Dermis microvascular lymphatic vessel endothelial cell (primary cell): ENCODE results near the gene SETBP1. TPM values are rescaled to one million over a fixed set of nuclear protein-coding genes. Genes with fewer than 3 reads are reported as not detected.
"Not testable (repeated sequence)": the region's sequence is repeated elsewhere in the genome, so short reads cannot be mapped to it uniquely, and the experiment has no call there.

Experiments used
- DNase-seq, 2 donors: peaks; one replicate each; pipeline versions ENCODE4 v3.0.0 to v3.0.0-alpha.2; 2010; ENCODE audit warnings: low read depth in 2 of 2
- total RNA-seq: library from RNA; depleted of rRNA; stranded (reverse); fragments of >200 nt; gene quantifications from 2 replicates; pipeline ENCODE4 v1.2.1, GENCODE V29; 2014

Gene SETBP1
- total RNA-seq, 1 donor from 2014 or later: 2.3 TPM

DNA sequence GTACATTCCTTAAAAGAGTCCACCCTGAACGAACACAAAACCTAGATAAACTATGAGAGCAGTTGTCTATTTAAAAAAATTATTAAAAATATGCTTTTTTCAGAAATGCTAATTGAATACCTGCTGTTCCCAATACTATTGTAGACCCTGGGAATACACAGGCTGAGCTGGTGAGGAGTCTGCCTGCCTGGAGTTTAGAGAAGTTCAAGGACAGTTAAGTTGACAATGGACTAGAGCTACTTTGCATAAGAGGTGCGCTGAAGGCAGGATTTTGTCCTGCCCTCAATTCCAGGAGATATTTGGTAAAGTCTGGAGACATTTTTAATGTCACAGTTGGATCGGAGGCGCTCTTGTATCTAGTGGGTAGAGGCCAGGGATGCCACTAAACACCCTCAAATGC is 110.2 kb downstream of the SETBP1 start:
- DNase-seq: no peak

DNA sequence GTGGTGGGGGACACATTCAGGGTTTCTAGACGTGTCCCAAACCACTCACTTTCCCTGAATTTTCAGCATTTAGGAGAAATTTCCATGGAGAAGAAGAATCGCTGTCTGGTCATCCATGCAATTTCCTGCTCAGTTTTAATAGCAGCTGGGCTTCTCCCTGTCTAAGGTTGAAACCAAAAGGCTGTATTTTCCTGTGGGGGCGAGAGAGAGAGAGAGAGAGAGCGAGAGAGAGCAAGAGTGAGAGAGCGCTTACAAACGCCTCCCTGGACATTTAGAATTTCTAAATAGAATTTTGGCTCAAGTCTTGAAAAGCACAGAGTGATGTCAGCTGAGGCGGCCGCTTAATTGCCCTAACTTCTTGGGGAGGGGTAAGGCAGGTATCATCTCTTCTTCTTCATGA is 110.8 kb downstream of the SETBP1 start:
- DNase-seq: peak in 1 of 2 donors; percentile 7

DNA sequence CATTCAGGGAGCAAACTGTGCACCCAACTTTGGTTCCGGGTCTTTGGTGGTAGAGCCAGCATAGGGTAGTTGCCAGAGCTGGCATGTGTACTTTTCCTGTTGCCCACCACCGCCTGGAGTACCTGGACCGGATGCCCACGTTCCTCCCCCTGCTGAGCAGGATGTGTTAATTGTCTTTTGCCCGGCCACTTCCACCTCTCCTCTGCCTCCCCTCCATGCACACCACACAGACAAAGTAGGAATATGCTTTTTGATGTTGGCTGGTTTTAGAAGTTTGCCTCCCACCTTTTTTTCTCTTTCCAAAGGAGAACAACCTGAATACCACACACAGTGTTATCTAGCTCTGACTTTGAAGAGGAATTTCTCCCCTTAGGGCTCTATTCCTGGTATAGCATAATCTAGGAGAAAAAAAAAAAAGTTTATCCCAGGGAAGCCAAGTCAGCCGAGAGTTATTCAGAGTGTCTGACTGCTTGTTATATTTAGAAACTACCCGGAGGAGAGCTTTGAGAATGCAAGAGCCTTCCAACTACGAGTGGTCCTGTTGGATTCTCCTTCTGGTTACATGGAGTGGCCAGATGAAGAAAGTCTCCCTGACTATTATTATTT is 111.9 kb downstream of the SETBP1 start:
- no peak for DNase-seq

DNA sequence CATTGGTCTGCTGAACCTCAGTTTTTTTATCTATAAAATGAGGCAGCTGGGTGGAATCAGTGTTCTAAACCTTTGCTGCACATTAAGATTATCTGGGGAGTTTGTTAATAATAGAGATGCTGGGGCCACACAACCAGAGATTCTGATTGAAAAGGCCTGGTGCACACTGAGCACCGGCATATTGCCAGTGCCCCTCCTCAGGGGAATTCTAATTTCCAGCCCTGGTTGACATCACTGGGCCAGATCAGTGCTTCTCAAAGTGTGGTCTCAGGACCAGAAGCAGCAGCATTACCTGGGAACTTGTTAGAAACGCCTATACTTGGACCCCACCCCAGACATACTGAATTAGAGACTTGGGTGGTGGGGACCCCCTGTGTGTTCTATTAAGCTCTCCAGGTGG is 112.5 kb downstream of the SETBP1 start:
- DNase-seq: no peak

- DNase-seq: no peak
Measured at GRCh38 chr18:44793685-44794084, 113.0 kb downstream of the SETBP1 start.

DNA sequence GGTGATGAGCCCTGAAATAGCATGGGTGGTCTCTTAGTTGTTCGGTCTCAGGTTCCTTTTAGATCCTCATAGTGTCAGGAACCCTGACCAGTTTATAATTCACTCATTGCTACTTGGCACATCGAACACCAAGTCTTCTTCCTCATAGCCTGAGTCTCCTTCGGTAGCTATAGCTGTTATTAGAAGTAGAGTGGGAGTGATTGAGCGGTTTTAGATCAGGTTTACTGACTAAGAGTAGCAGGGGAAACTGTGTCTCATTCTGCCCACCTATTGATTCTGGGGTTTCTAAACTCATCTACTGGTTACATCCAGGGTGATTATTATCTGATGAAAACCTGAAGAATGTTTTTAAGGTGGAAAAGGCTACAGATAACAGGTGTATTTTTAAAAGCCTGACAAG is 114.6 kb downstream of the SETBP1 start:
- DNase-seq: no peak

- no peak for DNase-seq
Measured at GRCh38 chr18:44796429-44797428, 116.0 kb downstream of the SETBP1 start.

DNA sequence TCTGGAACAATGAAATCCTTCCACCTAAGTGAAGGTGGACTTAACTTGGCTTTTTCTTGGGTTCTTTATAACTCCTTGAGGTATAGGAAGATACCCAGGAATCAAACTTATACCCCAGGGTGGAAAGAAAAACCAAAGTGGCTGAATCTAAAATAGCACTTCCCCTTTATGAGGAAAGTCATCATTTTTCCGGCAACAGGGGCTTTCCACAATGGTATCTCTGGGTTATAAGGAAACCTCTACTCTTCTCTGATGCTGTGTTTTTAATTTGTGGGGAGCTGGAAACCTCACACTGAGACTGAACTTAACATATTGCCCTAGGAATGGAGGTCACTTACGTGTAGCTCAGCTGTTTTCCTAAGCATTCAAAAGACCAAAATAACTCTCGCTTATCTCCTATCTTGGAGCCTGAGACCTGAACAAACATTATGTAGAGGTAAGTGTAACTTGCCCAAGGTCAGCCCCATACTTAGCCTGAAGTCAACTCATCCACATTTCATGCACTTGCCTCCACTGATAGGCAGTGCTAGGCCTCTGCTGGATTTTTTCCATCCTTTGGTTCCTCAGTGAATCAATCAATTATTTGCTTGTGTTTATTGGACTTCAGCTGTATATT is 117.9 kb downstream of the SETBP1 start:
- no peak for DNase-seq

GRCh38 chr18:44799382-44799906 is 118.8 kb downstream of the SETBP1 start:
- DNase-seq: no peak

DNA sequence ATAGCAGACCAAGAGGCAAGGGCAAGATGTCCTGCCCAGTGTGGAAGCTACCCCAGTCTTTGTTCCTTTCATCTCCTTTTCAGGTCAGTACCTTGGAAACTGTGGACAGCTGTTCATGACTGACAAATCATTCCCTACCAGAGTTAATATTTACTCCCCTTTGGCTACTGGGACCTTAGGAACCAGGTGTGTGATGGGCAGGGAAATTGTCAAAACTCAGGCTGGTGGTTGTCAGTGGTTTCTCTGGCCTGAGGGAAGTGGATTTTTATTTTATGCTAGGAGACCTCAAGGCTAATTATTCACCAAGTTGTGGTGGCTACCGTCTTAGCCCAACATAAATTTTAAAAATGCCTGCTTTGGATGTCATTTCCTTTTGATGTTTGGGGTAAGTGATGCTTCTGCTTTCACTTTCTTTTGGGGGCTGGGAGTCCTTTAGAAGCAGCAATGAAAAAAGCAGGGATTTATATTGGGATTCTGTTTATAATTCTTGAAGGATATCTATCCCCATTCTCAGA is 119.3 kb downstream of the SETBP1 start:
- DNase-seq: no peak

GRCh38 chr18:44800766-44801165 is 120.1 kb downstream of the SETBP1 start:
- not testable (repeated sequence) for DNase-seq

DNA sequence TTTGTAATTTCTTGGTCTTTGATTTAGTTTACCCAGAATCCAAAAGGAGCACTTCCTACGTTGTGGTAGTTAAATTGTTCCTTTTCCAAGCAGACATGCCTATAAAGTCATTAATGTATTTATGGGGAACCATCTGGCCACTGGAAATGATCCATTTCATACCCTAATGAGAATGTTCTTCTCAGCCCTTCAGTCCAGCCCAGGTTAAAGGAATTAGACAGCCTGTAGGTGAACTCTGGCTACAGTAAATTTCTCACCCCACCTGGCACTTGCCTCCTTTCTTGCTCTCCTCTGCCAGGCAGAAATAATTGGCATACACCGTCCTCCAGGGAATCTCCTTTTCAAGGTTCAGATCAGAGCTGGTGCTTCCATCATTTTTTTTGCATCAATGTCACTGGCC is 121.1 kb downstream of the SETBP1 start:
- no peak for DNase-seq

GRCh38 chr18:44802508-44802907 is 121.8 kb downstream of the SETBP1 start:
- no peak for DNase-seq

GRCh38 chr18:44803019-44803650 is 122.4 kb downstream of the SETBP1 start:
- no peak for DNase-seq

DNA sequence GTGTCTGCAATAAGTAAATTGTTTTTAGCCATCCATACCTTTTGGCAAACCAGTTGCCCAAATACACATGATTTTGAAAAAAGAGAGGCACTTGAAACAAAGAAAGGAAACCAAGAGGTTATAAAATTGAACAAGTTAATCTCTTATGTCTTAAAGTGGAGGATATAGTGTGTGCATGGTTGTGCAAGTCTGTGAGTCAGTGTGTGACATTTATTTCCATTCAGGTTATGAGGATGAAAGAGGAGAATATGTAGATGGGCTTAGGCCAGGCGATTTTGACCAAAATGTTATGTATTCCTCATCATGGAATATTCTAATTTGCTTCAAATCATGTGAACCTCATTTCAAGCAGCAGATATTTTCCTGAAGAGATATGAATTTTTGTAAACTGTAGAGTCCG is 123.3 kb downstream of the SETBP1 start:
- no peak for DNase-seq

DNA sequence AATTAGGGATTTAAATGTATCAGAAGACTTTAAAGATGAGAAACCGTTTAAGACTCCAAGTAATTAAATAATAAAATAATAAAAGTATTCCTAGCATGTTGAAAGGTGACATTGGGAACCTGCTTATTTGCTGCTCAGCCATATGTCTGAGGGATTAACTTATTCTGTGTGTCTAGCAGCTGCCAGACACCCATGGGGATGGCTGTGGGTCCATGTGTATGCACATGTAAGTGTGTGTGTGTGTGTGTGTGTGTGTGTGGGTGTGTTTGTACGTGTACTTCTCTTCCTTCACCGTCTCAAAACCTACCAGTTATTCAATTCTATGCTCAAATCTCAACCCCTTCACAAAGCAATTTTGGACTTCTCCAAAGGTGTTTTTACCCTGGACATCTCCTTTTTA is 124.5 kb downstream of the SETBP1 start:
- DNase-seq: no peak

DNA sequence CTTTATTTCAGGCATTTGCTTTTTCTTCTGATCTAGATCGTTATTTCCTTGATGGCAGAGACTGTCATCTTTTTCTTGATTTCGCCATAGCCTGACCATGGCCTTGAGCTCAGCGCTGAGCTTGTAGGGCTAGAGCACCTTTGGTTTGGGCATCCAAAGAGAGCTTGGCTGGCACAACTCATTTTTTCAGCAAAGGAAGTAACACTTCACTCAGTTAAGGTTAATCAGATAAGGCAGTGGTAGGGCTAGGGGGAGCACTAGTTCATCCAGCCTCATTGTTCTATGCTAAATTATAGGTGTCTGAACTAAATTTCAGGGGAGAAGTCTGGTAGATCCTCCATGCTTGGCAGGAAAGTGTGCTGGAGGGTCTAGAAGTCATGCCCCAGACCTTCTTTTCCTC is 125.0 kb downstream of the SETBP1 start:
- no peak for DNase-seq

DNA sequence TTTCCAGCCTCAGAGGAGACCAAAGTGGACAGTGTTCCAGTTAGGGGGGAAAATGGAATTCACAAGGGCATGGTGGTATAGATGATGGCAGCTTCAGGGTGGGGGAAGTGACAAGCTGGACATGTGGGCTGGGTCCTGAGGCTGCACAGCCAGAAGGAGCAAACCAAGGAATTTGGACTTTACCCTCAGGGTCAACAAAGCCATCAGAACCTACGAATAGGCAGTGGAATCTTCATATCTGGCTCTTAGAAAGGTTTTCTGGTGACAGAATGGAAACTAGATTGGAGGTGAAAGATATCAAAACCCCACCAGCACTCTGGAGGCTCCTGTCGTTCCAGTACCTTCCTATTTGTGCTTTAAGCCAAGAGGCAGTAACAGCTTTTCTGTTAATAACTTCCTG is 127.1 kb downstream of the SETBP1 start:
- DNase-seq: no peak

DNA sequence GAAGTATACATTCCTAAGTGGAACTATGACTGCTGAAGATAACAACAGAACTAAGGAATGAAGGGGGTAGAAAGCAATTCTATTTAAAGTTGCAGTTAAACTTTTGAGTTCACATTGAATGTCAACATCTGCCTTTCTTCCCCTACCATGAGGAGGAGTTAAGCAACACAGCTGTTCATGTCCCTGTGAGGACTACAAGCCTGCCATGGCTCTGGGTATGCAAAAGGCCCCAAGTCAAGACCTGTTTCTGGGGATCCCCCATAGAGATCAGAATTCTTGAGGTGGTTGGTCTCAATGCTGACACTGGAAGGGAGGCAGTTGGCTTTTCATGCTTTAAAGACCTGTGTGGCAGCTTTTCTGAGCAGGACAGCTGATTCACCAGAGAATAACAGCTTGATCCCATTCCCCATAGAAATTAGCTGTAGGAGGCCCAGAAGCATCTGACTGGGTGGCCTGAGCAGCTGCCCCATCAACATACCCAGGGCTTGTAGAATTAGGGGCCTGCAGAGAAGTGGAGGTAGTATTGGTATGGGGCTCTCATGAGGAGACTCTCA is 131.0 kb downstream of the SETBP1 start:
- no peak for DNase-seq

DNA sequence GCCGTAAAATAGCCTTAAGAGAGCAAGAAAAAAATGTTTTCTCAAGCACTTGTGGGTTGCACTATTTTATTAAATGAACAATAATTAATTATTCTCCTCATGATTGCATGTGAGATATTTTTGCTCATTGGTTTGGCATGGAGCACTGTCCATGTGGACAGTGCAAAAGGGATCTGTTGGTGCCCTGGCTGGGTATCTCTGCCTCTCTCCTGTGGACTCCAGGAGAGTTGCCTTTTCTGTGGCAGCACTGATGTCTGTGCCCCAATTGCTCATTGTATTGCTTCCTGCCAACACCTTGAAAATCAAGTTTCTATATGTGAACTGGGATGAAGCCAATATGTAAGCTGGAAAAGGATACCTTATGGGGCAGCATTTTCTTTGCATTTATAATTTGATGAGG is 131.7 kb downstream of the SETBP1 start:
- no peak for DNase-seq

GRCh38 chr18:44813586-44813985 is 132.9 kb downstream of the SETBP1 start:
- no peak for DNase-seq
